GM19240 (cell line): Measurements from ENCODE around the gene SNRPD3.
"Not testable (repeated sequence)": the region's sequence is repeated elsewhere in the genome, so short reads cannot be mapped to it uniquely, and the experiment has no call there.

ENCODE experiments used
- DNase-seq: peaks from one replicate; pipeline ENCODE4 v3.0.0; 2011; ENCODE audit warnings: low spot score; ENCODE audit not compliant: insufficient read length

The SNRPD3 gene

GRCh38 chr22:24608327-24608726 is 52.5 kb downstream of the SNRPD3 start:
- DNase-seq: not testable (repeated sequence)

- DNase-seq: not testable (repeated sequence)
These were observed 54.1 kb downstream of the SNRPD3 start for GRCh38 chr22:24609888-24610287.

DNA sequence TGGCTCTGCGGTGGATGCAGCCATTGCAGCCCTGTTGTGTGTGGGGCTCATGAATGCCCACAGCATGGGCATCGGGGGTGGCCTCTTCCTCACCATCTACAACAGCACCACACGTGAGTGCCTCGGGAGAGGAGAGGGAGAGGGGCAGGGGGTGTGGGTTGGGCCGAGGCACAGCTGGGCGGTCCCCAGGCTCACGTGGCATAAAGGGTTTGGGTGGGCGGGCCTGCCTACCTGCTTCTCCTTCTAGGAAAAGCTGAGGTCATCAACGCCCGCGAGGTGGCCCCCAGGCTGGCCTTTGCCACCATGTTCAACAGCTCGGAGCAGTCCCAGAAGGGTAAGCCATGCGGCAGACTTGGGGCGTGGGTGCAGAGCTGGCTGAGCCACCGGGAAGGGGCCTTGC is 59.0 kb downstream of the SNRPD3 start:
- not testable (repeated sequence) for DNase-seq

DNA sequence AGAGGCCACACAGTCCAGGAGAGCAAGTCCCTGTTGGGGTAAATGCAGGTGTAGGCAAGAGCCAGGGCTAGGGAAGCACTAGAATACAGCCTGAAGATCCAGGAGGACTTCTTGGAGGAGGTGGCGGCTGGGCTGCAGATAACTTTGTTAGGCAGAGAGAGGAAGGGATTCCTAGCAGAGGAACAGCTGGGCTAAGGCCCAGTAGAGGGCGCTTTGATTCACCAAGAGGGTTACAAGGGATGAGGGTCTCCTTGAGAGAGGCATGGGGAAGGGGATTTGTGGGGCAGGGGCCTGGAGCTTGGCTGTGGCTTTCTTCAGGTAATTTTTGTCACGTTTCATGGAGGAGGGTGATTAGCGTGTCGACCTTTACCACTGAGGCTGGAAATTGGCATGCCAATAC is 65.4 kb downstream of the SNRPD3 start:
- DNase-seq: not testable (repeated sequence)

DNA sequence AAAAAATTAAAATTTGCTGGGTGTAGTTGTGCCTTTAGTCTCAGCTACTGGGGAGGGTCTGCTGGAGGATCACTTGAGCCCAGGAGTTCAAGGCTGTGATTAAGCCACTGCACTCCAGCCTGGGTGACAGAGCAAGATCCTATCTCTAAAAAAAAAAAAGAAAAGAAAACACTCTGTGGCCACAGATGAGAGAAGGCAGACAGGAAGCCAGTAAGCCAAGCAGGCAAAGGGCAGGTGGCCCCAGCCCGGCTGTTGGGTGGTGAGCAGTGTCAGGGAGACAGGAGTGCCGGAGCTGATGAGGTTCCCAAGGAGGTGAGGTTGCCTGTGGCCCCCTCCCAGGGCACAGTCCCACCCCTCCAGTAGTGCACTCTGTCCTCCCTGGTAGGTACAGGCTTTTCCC is 66.8 kb downstream of the SNRPD3 start:
- not testable (repeated sequence) for DNase-seq
